CD4-positive, alpha-beta T cell treated with Interleukin-15 for 4 hours (primary cell): ENCODE measurements around the gene SORCS2.
"Not testable (repeated sequence)": the region's sequence is repeated elsewhere in the genome, so short reads cannot be mapped to it uniquely, and the experiment has no call there.

Source experiments
- DNase-seq: peaks from one replicate; pipeline ENCODE4 v3.0.0-alpha.2; 2020; ENCODE audit warnings: low spot score

SORCS2 gene

GRCh38 chr4:7199771-7200441, 7.6 kb downstream of the SORCS2 start:
- no peak for DNase-seq

GRCh38 chr4:7200801-7201200, 8.5 kb downstream of the SORCS2 start:
- no peak for DNase-seq

GRCh38 chr4:7201420-7202305, 9.3 kb downstream of the SORCS2 start:
- no peak for DNase-seq

- no peak for DNase-seq
These were observed 10.1 kb downstream of the SORCS2 start for GRCh38 chr4:7202411-7202810.

GRCh38 chr4:7204656-7205387, 12.5 kb downstream of the SORCS2 start:
- DNase-seq, result no peak

GRCh38 chr4:7206385-7206784, 14.0 kb downstream of the SORCS2 start:
- DNase-seq, result no peak

GRCh38 chr4:7206911-7207567, 14.7 kb downstream of the SORCS2 start:
- no peak for DNase-seq

- DNase-seq, result no peak
These were observed 15.4 kb downstream of the SORCS2 start for GRCh38 chr4:7207628-7208231.

GRCh38 chr4:7208509-7209451, 16.4 kb downstream of the SORCS2 start:
- no peak for DNase-seq

GRCh38 chr4:7209699-7210098, 17.4 kb downstream of the SORCS2 start:
- DNase-seq, result no peak

- no peak for DNase-seq
These were observed 18.5 kb downstream of the SORCS2 start for GRCh38 chr4:7210824-7211223.

GRCh38 chr4:7212101-7212674, 19.9 kb downstream of the SORCS2 start:
- DNase-seq, result no peak

GRCh38 chr4:7212921-7213320, 20.6 kb downstream of the SORCS2 start:
- no peak for DNase-seq

- no peak for DNase-seq
These were observed 21.5 kb downstream of the SORCS2 start for GRCh38 chr4:7213807-7214206.

- no peak for DNase-seq
These were observed 22.0 kb downstream of the SORCS2 start for GRCh38 chr4:7214359-7214758.

- not testable (repeated sequence) for DNase-seq
These were observed 22.8 kb downstream of the SORCS2 start for GRCh38 chr4:7215187-7215586.

- no peak for DNase-seq
These were observed 24.7 kb downstream of the SORCS2 start for GRCh38 chr4:7217039-7217438.

GRCh38 chr4:7217474-7218321, 25.4 kb downstream of the SORCS2 start:
- no peak for DNase-seq

- no peak for DNase-seq
These were observed 26.3 kb downstream of the SORCS2 start for GRCh38 chr4:7218686-7219085.
